CD4-positive, alpha-beta memory T cell (primary cell): ENCODE measurements around the gene NDFIP2. TPM values are rescaled to one million over a fixed set of nuclear protein-coding genes. Genes with fewer than 3 reads are reported as not detected.
A peak's percentile ranks its signal among the peaks of the same experiment; 100 is the strongest.

Experiments
- CTCF ChIA-PET: fragments of 350-600 bp; sonication (Branson Sonifier 250); formaldehyde crosslinking; loops from one replicate; lab custom pipeline; 2021; ENCODE audit warnings: inconsistent platforms; ENCODE audit not compliant: partially characterized antibody; lab: Charles Lee
- POLR2A ChIA-PET: fragments of 350-600 bp; sonication (Branson Sonifier 250); formaldehyde crosslinking; loops from one replicate; lab custom pipeline; 2021; ENCODE audit not compliant: partially characterized antibody; lab: Charles Lee
- DNase-seq, 5 donors: peaks; one replicate each; pipeline versions ENCODE4 v3.0.0 to v3.0.0-alpha.2; 2020 to 2022; ENCODE audit warnings: mixed read lengths in 1 of 5
- H3K27ac ChIP-seq: one replicate; pipeline ENCODE4 v1.7.0; 2013; ENCODE audit warnings: low read depth, low read length
- H3K27me3 ChIP-seq: 2 replicates; pipeline ENCODE4 v1.7.0; 2013; ENCODE audit warnings: mild to moderate bottlenecking, low read length, moderate library complexity; ENCODE audit not compliant: insufficient read depth
- H3K36me3 ChIP-seq: 2 replicates; pipeline ENCODE4 v1.7.0; 2013; ENCODE audit warnings: mild to moderate bottlenecking, low read length, moderate library complexity; ENCODE audit not compliant: insufficient read depth
- H3K4me1 ChIP-seq: 2 replicates; pipeline ENCODE4 v1.7.0; 2013; ENCODE audit warnings: mild to moderate bottlenecking, low read length, moderate library complexity; ENCODE audit not compliant: insufficient read depth
- H3K4me3 ChIP-seq, 2 donors: one replicate each; pipeline ENCODE4 v1.7.0; 2013; ENCODE audit warnings: low read length in 2 of 2, mild to moderate bottlenecking in 1 of 2
- H3K9me3 ChIP-seq, 2 donors: one replicate each; pipeline ENCODE4 v1.7.0; 2013; ENCODE audit warnings: low read length in 2 of 2, control low read depth in 1 of 2; ENCODE audit not compliant: control insufficient read depth in 1 of 2
- H3K27ac Mint-ChIP-seq, 7 donors: one replicate each; pipeline ENCODE4 v1.8.0; 2020 to 2021; ENCODE audit warnings: mixed read lengths in 7 of 7, mild to moderate bottlenecking in 6 of 7, inconsistent platforms in 3 of 7, moderate library complexity in 3 of 7
- H3K27me3 Mint-ChIP-seq, 2 donors: one replicate each; pipeline ENCODE4 v1.8.0; 2020 to 2021; ENCODE audit warnings: mixed read lengths in 2 of 2
- H3K36me3 Mint-ChIP-seq, 2 donors: one replicate each; pipeline ENCODE4 v1.8.0; 2020 to 2021; ENCODE audit warnings: mixed read lengths in 2 of 2, inconsistent platforms in 1 of 2, mild to moderate bottlenecking in 1 of 2
- H3K4me1 Mint-ChIP-seq, 4 donors: one replicate each; pipeline ENCODE4 v1.8.0; 2020 to 2021; ENCODE audit warnings: mixed read lengths in 4 of 4, mild to moderate bottlenecking in 1 of 4
- H3K4me3 Mint-ChIP-seq, 8 donors: one replicate each; pipeline ENCODE4 v1.8.0; 2020 to 2021; ENCODE audit warnings: mixed read lengths in 8 of 8, mild to moderate bottlenecking in 7 of 8, moderate library complexity in 6 of 8, inconsistent platforms in 3 of 8
- H3K9me3 Mint-ChIP-seq, 8 donors: one replicate each; pipeline ENCODE4 v1.8.0; 2020 to 2021; ENCODE audit warnings: mixed read lengths in 8 of 8, mild to moderate bottlenecking in 5 of 8, inconsistent platforms in 3 of 8, moderate library complexity in 1 of 8
- intact Hi-C: fragments of 100-400 bp; cut with micrococcal nuclease; formaldehyde crosslinking; loops from one replicate; pipeline ENCODE4 v1.15.1; 2023
- polyA plus RNA-seq, 2 donors: library from polyadenylated mRNA; unstranded; fragments of 300-500 nt; fragmentation: Illumina TruSeq; gene quantifications; one replicate each; pipeline ENCODE4 v1.2.3, GENCODE V29; 2021
- total RNA-seq, 2 experiments: library from RNA; stranded (reverse); gene quantifications; one replicate each; pipeline ENCODE4 v1.2.3, GENCODE V29; 2021

Gene NDFIP2
- total and polyA plus RNA-seq, 4 experiments from 2014 or later, result 2.7 to 5.2 (median 4.1) TPM

DNA sequence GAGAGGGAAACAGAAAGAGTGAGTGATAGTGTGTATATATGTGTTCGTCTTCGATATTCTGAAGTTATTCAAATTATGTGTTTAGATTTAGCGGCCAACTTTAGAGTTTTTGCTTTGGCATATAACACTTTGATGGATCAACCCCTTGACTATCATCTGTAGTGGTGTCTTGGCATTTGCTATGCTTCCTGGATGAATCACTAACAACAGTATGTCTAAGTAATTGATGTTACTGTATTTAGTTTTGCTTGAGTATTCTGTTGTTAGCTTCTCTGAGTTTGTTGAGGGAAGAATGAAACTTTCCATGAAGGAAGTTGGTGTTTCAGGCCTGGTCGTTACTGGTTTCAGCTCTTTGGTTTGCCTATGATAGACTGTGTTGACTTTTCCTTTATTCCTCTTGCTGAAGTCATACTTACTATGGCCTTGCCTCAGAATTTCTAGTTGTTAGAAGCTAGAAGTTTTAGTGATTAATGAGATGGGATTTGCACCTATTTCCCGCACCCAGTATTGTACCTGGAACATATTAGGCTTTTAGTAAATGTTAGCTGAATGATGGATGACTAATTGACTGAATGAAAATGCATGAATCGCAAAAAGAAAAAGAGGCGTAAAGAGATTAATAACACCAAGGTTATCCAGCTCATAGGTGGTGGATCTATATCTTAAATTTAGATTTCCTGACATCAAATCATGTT lies 20.7 kb downstream of the NDFIP2 start:
- no peak overlapping the region for H3K4me3 ChIP-seq
- peaks cover 8% of the 10 kb centered on the region for H3K4me1 ChIP-seq
- peaks cover 0 to 1% of the 10 kb centered on the region in 2 donors for H3K27me3 Mint-ChIP-seq
- peaks cover 20 to 33% (median 21%) of the 10 kb centered on the region in 4 donors for H3K4me1 Mint-ChIP-seq
- H3K27ac ChIP-seq, result no peak overlapping the region
- no peaks in the 10 kb centered on the region for H3K27me3 ChIP-seq
- H3K4me3 Mint-ChIP-seq, result no peak overlapping the region
- no peak overlapping the region for H3K27ac Mint-ChIP-seq
- peaks cover 0 to 8% of the 10 kb centered on the region in 2 donors for H3K36me3 Mint-ChIP-seq
- H3K9me3 ChIP-seq, result no peaks in the 10 kb centered on the region
- ChIA-PET POLR2A (no interaction called here), CTCF (interaction anchor here (0.8 to 2.3 kb wide), 3 partner anchors 9 to 78 kb away, joined by 3 to 6 read pairs (median 3); no protein-coding TSS in a partner anchor)
- DNase-seq, result no peak
- H3K9me3 Mint-ChIP-seq, result peaks cover 0 to 2% (median 0%) of the 10 kb centered on the region in 8 donors
- no peaks in the 10 kb centered on the region for H3K36me3 ChIP-seq
- intact Hi-C loops, result no loop called here

DNA sequence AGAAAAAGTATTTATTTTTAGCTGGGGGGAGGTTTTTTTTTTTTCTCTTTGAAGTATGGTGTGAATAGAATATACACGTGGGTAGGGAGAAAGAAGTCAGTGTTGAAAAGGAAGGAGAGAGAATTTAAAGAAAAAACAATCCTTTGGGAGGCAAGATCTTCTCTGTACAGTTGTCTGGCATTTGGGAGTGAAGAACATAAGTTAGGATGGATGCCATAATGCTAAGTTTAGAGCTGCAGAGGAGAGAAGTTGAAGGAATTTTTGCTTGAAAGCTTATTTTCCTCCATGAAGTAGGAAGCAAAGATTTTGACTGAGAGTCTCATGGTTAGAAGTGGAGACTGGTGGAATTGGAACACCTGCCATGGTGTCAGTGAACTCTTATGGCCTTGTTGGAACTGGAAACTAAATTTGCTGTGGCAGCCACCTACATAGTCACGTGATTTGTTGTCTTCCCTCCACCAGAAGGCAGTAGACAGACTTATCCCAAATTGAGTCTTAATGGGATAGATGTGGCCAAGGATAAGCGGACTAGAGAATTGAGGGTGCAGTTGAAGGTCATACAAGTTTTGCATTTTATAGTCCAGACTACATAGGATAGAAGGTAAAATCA lies 22.0 kb downstream of the NDFIP2 start:
- no peaks in the 10 kb centered on the region for H3K27me3 ChIP-seq
- Mint-ChIP-seq H3K4me3 (no peak overlapping the region), H3K27me3 (no peaks in the 10 kb centered on the region), H3K4me1 (peaks cover 16 to 26% (median 18%) of the 10 kb centered on the region in 4 donors), H3K27ac (peak overlapping the region in 1 of 7 donors; percentile 14), H3K9me3 (peaks cover 0 to 2% (median 0%) of the 10 kb centered on the region in 8 donors), H3K36me3 (peaks cover 0 to 8% of the 10 kb centered on the region in 2 donors)
- ChIA-PET CTCF (interaction anchor here (0.9 to 2.3 kb wide), 2 partner anchors 37 to 79 kb away, joined by 3 to 6 read pairs; no protein-coding TSS in a partner anchor), POLR2A (no interaction called here)
- H3K4me1 ChIP-seq, result peaks cover 5% of the 10 kb centered on the region
- no peak overlapping the region for H3K4me3 ChIP-seq
- no peaks in the 10 kb centered on the region for H3K9me3 ChIP-seq
- intact Hi-C loops, result no loop called here
- no peak for DNase-seq
- no peaks in the 10 kb centered on the region for H3K36me3 ChIP-seq
- no peak overlapping the region for H3K27ac ChIP-seq

DNA sequence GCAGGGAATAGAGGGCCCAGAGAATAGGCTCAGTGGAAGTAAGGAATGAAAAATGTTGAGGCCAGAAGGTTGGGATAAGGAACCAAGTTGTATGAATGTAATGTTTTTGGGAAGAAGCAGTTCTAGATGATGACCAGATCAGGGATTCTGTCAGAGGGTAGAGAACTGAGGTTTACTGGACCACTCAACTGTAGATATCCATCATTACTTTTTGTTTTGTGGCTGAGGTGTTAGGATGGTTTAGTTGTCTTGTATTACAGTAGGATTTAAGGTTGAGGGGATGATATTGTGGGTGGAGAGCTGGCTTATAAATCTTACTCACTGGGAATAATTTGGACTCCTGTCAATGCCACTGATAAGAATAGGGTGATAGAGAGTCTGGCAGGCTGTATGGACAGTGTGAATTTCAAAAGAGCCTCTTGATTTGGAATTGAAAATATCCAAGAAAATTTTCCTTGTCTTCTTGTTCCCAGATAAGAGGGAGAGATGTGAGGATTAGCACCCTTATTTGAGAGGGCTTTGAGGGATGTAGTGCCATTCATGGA lies 22.6 kb downstream of the NDFIP2 start:
- no peak overlapping the region for H3K27ac Mint-ChIP-seq
- Histone ChIP-seq H3K4me1 (peaks cover 5% of the 10 kb centered on the region), H3K27ac (no peak overlapping the region), H3K9me3 (no peaks in the 10 kb centered on the region), H3K27me3 (no peaks in the 10 kb centered on the region), H3K4me3 (no peak overlapping the region), H3K36me3 (no peaks in the 10 kb centered on the region)
- ChIA-PET CTCF (interaction anchor here (2.3 kb wide), 1 partner anchor 79 kb away, joined by 6 read pairs; no protein-coding TSS in a partner anchor), POLR2A (no interaction called here)
- intact Hi-C loops, result no loop called here
- no peak for DNase-seq
- peaks cover 17 to 27% (median 21%) of the 10 kb centered on the region in 4 donors for H3K4me1 Mint-ChIP-seq
- H3K27me3 Mint-ChIP-seq, result no peaks in the 10 kb centered on the region
- H3K9me3 Mint-ChIP-seq, result peaks cover 0 to 1% (median 0%) of the 10 kb centered on the region in 8 donors
- peaks cover 0 to 6% of the 10 kb centered on the region in 2 donors for H3K36me3 Mint-ChIP-seq
- H3K4me3 Mint-ChIP-seq, result no peak overlapping the region

DNA sequence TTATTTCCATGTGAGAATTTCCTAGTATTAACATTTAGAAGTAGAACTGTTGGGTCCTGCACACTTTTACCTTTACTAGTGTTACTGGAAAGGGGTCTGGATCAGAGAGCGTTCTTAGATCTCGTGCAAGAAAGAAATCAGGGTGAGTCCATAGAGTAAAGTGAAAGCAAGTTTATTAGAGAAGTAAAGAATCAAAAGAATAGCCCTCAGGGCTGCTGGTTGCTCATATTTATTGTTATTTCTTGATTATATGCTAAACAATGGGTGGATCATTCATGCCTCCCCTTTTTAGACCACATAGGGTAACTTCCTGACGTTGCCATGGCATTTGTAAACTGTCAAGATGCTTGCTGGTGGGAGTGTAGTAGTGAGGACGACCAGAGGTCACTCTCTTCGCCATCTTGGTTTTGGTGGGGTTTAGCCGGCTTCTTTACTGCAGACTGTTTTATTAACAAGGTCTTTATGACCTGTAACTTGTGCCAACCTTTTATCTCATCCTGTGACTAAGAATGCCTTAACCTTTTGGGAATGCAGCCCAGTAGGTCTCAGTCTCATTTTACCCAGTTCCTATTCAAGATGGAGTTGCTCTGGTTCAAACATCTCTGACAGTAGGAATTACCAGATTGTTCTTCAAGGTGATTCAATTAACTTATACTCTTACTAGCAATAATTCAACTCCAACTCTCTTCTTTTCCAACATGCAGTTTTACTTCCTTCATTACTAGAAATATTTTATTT lies 27.4 kb downstream of the NDFIP2 start:
- H3K4me3 Mint-ChIP-seq, result no peak overlapping the region
- no peak overlapping the region for H3K4me3 ChIP-seq
- H3K27ac Mint-ChIP-seq, result no peak overlapping the region
- no peaks in the 10 kb centered on the region for H3K27me3 Mint-ChIP-seq
- no peaks in the 10 kb centered on the region for H3K36me3 ChIP-seq
- no peaks in the 10 kb centered on the region for H3K4me1 ChIP-seq
- H3K9me3 Mint-ChIP-seq, result no peaks in the 10 kb centered on the region
- H3K27ac ChIP-seq, result no peak overlapping the region
- ChIA-PET POLR2A (no interaction called here), CTCF (no interaction called here)
- H3K9me3 ChIP-seq, result no peaks in the 10 kb centered on the region
- no peaks in the 10 kb centered on the region for H3K36me3 Mint-ChIP-seq
- no peak for DNase-seq
- H3K27me3 ChIP-seq, result no peaks in the 10 kb centered on the region
- peaks cover 5 to 11% (median 6%) of the 10 kb centered on the region in 4 donors for H3K4me1 Mint-ChIP-seq
- intact Hi-C loops, result no loop called here

DNA sequence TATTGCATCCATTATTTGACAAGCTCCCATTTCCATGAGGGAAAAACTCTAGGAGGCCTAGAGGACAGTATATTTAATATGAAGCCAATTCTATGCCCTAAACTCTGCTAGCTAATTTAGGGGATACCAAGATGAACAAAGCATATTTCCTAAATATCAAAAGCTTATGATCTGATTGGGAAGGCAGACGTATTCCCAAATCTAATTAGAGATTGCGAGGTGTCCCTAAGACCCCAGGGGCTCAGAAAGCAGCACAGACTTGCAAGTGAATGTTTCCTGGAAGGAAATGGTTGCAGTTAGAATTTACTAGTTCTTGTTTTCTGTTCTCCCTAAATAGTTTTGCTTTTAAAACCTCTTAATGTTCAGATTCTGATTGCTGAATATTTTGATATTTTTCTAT lies 30.7 kb downstream of the NDFIP2 start:
- no peak for DNase-seq
- Mint-ChIP-seq H3K4me3 (no peak overlapping the region), H3K27me3 (no peaks in the 10 kb centered on the region), H3K27ac (no peak overlapping the region), H3K9me3 (no peaks in the 10 kb centered on the region), H3K36me3 (no peaks in the 10 kb centered on the region), H3K4me1 (peaks cover 0 to 7% (median 5%) of the 10 kb centered on the region in 4 donors)
- Histone ChIP-seq H3K4me1 (no peaks in the 10 kb centered on the region), H3K27ac (no peak overlapping the region), H3K9me3 (no peaks in the 10 kb centered on the region), H3K36me3 (no peaks in the 10 kb centered on the region), H3K4me3 (no peak overlapping the region), H3K27me3 (no peaks in the 10 kb centered on the region)
- intact Hi-C loops, result no loop called here
- ChIA-PET CTCF (interaction anchor here (0.8 to 1.3 kb wide), 2 partner anchors 17 to 28 kb away, joined by 3 to 4 read pairs; no protein-coding TSS in a partner anchor), POLR2A (no interaction called here)

DNA sequence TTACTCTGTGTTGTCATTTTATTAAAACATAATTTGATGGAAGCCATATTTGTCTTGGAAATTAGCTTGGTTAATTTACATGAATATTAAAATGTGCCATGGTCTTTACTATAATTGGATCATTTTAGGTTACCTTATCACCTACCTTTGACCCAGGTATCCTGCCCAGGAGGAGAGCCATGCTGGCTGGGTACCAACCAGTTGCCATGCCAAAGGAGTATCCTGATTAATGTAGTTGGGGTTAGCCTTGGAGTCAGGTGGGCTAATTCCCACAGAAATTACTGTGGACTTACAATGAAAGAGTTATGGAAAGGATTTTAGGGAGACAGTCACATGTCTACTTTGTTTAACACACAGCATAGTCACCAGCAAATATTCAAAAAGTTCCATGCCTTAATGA lies 32.0 kb downstream of the NDFIP2 start:
- Mint-ChIP-seq H3K4me3 (no peak overlapping the region), H3K36me3 (no peaks in the 10 kb centered on the region), H3K4me1 (peaks cover 0 to 7% (median 6%) of the 10 kb centered on the region in 4 donors), H3K27me3 (no peaks in the 10 kb centered on the region), H3K27ac (no peak overlapping the region), H3K9me3 (no peaks in the 10 kb centered on the region)
- no peaks in the 10 kb centered on the region for H3K4me1 ChIP-seq
- intact Hi-C loops, result no loop called here
- H3K27me3 ChIP-seq, result no peaks in the 10 kb centered on the region
- H3K27ac ChIP-seq, result no peak overlapping the region
- no peaks in the 10 kb centered on the region for H3K9me3 ChIP-seq
- DNase-seq, result no peak
- CTCF ChIA-PET, result interaction anchor here (0.9 to 1.3 kb wide), 2 partner anchors 10 to 89 kb away, joined by 3 read pairs; no protein-coding TSS in a partner anchor
- no peaks in the 10 kb centered on the region for H3K36me3 ChIP-seq
- H3K4me3 ChIP-seq, result no peak overlapping the region
- POLR2A ChIA-PET, result interaction anchor here (1.5 kb wide), 1 partner anchor 32 kb away, joined by 4 read pairs; the partner anchor contains the start of gene NDFIP2
